Stimulated activated CD4-positive, alpha-beta T cell treated with anti-CD3 and anti-CD28 coated beads, Interleukin-4, amount 100 ng/mL, for 48 hours (primary cell): ENCODE results near the gene EFHD1.
"Not testable (repeated sequence)": the region's sequence is repeated elsewhere in the genome, so short reads cannot be mapped to it uniquely, and the experiment has no call there.

ENCODE experiments used
- DNase-seq, 2 donors: peaks; one replicate each; pipeline ENCODE4 v3.0.0-alpha.2; 2020; ENCODE audit warnings: low read depth in 2 of 2

The EFHD1 gene

DNA sequence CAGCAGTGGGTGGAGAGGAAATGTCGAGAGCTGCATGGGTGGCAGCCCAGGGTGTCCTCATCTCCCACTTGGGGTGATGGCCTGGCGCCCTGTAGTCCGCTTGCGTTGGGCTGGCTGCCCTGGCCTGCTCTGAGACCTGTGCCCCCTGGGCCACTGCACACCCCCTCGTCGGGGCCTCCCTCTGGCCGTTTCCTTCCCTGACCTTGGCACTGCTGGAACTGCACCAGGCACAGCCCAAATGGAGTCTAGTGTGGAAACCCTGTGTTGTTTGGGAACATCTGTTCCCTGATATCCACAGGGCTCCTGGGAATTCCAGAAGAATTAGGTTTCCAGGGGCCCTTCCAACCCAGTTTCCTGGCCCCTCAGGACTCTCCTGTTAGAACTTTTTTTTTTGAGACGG, 13.9 kb downstream of the EFHD1 start:
- no peak for DNase-seq

DNA sequence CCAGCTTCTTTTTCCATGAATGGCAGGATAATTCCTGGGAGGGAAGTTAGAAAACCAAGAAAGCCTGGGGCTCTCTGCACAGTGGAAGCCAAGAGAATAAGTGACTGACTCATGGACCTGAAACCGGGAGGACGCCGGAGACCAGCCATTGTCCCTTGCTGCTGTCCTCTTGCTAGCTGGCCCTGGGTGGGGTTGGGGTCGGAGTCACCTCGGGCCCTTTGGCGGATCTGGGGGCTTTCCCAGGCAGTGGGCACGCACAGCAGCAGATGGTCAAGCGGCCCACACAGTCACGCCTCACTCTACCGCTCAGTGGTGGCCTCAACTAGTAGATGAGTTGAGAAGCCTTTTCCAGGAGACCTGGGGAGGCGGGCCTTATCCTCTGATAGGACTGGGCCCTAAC, 15.6 kb downstream of the EFHD1 start:
- no peak for DNase-seq

DNA sequence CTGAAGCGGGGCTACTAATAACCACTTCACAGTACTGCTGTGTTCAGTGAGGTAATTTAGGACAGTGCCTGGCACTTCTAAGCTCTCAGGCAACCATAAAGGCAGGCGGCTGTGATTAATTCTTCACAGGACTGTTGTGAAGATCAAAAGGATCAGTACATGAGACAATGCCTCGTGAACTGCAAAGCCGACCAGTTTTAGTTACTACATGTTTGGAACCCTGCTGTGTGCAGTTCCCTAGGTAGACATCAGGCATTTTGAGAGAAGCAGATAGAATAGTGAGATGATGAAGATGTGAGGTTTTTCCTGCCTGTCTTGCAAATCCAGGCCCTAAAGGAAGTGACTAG, 19.1 kb downstream of the EFHD1 start:
- no peak for DNase-seq

DNA sequence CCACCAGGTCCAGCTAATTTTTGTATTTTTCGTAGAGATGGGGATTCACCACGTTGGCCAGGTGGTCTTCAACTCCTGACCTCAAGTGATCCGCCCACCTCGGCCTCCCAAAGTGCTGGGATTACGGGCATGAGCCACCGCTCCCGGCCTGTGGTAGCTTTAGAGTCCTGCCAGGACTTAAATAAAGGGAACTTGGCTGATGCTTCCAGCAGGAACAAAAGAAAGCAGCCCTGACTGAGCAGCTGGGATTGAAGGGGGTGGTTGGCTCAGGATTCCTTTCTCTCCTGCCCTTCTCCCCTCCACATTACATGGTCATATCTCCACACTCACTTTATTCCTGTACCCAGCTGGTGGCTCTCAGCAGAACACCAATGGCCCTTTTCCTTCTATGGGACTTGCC, 20.0 kb downstream of the EFHD1 start:
- no peak for DNase-seq

DNA sequence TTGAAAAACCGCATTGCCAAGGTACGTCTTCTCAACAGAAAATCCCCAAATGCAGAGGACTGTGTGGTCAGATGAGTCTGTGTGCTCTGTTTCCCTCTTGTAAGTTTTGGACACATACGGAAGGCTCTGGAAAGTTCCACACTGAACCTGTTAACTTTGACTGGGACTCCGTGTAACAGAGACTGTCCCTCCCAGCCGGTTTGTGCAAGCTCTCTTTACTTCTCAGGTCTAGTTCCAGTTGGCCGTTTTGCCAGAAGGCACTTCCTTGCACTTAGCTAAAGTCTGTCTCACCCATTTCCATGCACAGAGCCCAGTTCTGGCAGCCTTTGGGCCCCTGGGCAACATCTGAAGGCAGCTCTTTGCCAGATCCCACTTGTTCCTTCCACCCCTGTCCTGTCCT, 22.0 kb downstream of the EFHD1 start:
- no peak for DNase-seq

DNA sequence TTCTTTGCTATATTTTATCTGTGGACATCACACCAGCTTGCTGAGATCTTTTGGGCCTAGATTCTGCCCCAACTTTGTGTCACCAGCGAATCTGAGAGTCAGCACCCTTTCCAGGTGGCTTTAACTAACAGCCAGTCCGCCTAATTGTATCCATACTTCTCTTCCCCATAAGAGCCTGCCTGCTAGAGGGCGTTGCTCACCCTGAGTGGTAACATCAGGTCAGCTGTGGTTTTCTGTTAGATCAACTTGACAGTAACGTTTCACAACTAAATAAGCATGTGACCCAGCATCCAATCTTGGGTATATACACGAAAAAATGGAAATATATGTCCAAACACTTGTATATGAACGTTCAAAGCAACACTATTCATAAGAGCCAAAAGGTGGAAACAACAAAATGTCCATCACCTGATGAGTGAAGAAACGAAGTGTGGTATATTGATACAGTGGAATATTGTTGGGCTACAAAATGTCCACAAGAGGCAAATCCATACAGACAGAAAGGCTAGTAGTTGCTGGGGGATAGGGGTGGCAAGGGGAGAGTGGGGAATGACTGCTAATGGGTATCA, 24.9 kb downstream of the EFHD1 start:
- DNase-seq = no peak

DNA sequence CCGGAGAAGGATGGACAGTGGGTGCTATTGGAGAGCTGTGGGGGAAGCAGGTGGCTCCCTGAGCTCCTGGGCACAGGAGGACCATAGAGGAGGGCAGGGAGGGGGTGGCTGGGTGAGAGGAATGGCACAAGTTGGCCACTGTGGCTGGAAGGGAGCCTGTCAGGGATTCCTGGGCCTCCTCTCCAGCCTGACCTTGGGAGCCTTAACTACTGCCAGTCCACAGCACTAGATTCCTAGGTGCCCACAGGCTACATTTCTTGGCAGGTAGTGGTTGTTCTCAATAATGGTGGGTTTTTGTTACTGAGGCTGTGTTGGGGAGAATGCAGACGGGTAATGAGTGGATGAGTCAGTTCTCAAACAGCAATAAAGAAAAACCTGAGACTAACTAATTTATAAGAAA, 26.0 kb downstream of the EFHD1 start:
- no peak for DNase-seq

DNA sequence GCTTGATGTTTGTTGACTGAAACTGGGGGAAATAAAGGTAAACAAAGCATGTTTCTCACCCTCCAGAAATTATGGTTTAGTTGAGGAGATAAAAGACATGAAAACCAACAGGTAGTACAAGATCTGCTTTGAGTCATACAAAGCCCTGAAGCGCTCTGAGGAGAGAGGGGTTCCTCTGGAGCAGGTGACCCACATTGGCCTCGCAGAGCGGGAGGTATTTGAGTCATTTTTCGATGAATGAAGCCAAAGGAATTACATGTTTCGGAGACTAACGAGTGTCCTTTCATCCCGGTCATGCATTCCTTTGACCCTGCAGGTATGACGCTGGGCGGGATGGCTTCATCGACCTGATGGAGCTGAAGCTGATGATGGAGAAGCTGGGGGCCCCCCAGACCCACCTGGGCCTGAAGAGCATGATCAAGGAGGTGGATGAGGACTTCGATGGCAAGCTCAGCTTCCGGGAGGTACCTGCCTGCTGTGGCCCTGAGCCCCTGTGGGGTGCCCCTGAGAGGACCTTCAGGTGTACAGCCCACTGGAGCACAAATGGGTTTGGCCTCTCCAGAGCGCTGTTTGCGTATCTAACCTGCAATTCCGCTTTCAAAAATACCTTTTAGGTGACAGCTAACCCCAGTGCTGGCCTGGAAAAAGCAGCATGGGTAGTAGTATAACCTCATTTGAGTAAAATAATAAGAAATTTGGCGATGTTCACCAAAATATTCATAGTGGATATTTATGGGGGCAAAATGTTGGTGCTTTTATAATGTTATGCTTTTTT, 29.3 kb downstream of the EFHD1 start:
- DNase-seq = no peak

DNA sequence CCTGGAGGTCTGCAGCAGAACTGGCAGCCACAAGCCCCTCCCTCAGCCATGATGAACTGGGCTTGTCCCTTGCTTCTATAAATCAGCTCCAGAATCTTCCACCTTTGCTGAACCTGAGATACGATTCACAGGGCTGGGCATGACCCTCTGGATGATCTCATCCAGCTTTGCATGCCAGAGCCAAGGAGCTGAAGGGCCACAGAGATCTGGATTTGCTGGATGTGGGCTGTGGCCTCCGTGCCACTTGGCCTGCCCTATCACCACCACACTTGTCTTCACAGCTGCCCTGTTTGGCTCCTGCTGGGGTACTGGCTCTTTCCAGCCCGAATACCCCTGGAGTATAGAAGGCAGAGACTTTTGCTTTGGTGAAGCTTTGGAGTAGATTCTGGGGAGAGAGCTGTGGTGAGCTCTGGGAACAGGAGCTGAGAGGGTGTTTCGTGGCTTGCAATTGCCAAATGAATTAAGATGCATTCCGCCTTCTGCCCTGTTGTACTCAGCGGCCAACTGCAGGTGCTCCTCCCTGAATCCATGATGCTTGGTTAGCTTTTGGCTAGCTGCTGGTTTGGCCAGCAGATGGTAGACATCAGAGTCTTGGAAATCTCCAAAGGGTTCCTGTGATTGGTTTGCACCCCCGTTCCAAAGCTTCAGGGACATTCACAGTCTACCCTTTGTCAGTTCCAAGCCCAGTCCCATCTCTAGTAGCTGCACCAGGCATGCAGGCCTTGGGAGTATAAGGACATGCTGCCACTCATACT, 32.8 kb downstream of the EFHD1 start:
- no peak for DNase-seq

DNA sequence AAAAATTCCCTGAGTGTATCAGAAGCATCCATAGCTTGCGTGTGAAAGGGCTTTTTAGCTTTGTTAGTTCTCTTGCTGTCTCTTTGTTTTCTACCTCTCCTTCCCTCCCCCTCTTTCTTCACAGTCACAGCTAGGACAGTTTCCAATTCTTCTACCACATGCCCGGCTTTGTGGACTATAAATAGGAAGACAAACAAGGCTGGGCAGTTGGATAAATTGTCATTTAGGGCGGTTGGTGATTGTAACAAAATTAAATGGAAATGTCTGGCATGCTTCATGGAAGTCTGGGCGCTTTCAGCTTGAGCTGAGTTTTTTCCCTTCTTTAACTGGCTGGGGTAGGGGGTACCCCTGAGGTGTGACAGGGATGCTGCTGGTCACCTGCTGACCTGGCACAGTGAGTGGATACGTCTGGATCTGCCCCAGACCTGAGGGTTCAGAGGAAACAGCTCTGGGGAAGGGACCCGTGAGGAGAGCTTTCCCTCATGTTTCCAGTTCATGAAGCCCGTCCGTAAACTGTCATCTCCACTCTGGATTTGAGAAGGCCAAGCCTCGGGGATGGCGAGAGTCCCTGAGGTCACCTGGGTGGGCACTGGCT, 34.7 kb downstream of the EFHD1 start:
- no peak for DNase-seq

DNA sequence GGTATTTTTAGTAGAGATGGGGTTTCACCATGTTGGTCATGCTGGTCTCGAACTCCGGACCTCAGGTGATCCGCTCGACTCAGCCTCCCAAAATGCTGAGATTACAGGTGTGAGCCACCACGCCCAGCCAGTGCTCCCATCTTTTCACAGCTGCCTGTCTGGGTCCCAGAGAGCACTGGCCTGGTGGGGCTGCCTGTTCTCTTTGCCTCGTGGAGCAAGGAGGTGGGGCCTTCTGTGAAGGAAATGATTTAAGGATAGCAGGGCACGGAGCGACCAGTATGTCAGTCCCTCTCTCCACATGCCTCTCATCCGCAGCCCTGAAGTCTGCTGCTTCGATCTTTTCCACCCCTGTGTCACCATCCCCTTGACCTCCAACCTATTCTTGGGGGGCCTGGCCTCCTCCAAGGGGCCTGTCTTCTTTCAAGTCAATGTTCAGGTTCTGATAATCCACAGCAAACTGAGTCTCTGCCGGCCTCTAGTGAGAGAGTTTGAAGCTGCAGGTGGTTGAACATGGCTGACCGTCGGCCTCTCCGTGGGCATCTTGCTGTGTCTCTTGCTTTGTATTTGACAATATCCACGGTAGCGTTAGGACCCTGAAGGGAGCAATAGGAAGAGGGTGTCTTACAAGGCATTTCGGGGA, 35.5 kb downstream of the EFHD1 start:
- no peak for DNase-seq

DNA sequence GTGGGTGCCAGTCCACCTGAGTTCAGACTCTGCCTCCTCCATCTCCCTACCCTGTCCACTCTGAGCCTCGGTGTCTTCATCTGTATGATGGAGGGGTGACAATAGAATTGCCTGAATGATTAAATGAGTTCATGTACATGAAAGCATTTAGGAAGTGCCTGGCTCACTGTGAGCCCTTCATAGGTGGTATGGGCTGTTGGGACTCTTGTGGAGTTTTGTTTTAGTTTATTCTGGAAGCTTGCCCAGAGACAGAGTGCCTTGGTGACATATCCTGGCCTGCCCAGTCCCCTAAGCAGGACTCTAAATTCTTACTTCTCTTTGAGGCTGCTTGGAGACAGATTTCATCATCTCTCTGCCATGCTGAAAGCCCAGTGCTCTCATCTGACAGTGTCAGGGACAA, 39.2 kb downstream of the EFHD1 start:
- no peak for DNase-seq

DNA sequence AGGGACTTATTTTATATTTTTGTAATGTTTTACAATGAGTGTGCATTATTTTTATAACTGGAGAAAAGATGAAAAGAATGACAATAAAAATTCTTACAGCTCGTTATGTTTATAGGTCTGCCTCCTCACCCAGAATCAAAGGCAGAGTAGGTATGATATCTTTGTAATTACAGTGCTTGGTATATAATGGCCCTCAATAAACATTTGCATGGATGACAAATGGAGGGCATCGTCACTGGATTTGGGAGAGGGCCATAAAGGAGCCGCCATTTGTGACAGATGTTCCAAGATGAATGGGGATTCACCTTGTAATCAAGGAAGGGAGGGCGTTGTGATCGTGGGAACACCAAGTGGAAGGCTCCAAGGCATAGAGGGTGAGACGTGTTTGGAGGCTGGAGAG, 41.1 kb downstream of the EFHD1 start:
- DNase-seq = no peak

DNA sequence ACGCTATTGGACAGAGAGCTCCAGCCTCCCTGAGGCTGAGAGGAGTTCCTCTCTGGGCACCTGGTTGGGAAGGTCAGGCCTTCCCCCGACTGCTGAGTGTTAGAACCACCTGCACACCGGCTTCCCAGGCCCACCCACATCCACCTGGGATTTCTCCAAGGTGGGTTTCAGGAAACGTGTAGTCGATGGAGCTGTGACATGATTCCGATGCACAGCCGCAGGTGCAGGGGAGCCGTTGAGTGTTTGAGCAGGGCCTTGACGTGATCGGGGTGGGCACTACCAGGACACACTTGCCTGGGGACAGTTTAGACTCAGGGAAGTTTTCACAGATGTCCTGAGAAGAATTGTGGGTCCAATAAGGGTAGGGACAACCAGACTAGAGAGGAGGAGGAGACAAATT, 42.0 kb downstream of the EFHD1 start:
- no peak for DNase-seq

DNA sequence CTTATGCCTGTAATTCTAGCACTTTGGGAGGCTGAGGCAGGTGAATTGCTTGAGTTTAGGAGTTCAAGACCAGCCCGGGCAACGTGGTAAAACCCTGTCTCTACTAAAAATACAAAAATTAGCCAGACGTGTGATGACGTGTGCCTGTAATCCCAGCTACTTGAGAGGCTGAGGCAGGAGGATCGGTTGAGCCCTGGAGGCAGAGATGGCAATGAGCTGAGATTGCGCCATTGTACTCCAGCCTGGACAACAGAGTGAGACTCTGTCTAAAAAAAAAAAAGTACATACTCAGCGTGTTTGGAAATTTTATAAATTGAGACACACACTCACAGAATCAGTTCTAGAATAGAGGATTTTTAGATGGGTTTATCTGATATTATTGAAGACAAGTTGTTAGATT, 46.6 kb downstream of the EFHD1 start:
- DNase-seq = no peak

DNA sequence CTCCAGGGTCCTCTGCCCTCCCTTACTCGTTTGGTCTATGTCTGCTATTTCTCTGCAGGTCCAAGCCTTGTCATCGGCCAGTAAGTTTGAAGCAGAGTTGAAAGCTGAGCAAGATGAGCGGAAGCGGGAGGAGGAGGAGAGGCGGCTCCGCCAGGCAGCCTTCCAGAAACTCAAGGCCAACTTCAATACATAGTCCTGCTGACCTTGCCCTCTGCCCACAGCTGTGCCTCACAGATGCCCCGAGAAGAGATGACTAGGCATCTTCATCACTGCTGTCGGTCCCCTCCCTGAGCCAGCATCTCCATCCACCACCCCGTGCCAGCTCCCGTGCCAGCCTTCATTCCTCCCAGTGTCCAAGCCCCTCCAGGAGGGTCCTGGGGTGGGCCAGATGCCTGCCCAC, 48.1 kb downstream of the EFHD1 start:
- DNase-seq = no peak

DNA sequence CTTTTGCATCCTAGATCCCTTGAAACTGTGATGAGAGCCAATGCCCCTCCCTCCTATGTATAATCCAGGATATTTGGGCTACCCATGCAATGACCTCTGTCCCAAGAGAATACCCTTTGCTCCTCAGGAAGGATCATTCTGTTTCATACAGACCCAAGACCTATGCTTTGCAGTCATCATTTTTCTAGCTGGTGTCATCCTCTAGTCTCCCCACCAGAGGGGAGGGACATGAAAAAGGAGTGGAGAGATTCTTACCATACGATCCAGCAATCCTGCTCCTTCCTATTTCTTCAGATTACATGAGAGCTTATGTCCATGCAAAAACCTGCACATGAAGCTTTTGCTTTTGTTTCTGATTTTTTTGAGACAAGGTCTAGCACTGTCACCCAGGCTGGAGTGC, 50.0 kb downstream of the EFHD1 start:
- no peak for DNase-seq

DNA sequence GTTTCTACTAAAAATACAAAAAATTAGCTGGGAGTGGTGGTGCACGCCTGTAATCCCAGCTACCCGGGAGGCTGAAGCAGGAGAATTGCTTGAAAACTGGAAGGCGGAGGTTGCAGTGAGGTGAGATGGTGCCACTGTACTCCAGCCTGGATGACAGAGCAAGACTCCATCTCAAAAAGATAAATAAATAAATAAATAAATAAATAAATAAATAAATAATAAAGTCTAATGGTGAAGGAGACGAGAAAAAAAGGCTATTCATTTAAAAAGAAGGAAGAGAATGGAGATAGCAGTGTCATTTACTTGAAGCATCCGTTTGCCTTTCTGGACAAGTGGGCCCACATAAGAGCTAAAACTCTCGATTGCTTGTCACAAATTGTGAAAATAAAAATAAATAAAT, 52.0 kb downstream of the EFHD1 start:
- not testable (repeated sequence) for DNase-seq

DNA sequence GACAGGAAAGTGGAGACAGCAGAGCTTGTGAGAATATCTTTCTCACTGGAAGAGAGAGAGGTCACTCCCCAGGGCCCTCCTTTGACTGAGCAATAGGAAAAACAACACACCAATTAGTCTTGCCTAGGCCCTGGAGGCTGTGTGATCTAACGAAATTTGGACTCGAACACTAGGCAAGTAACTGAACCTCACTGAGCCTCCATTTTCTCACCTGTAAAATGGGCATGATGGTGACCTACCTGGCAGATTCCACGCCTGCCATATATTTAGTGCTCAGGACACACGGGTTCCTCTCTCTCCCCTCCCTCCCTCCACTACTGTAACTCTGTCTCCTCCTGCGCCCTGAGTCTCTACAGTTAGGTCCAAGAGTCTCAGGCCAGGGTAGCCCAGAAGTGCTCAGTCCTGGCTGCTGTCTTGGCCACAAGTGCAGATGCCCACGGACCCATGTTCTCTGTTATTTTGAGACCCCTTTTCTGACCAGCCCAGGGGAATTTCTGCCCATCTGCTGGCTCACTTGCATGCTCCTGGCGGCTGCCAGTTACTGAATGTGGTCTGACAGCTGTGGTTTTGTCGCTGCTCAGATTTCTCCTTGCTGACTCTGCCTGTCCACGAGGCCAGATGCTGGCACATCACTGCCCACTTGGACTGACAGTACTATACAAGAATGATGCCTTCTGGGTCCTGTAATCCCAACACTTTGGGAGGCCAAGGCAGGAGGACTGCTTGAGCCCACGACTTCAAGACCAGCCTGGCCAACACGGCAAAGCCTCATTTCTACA, 54.2 kb downstream of the EFHD1 start:
- DNase-seq = no peak

DNA sequence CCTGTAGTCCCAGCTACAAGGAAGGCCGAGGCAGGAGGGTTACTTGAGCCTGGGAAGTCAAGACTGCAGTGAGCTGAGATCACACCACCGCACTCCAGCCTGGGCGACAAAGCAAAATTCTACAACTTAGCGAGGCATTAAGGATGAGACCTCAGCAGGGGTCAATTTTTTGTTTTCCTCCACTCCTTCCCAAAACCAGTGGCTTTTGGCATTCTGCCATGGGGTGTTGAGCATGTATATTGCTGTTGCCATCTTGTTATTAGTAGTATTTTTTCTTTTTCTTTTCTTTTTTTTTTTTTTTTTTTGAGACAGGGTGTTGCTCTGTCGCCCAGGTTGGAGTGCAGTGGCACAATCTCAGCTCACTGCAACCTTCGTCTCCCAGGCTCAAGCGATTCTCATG, 54.8 kb downstream of the EFHD1 start:
- DNase-seq = no peak

DNA sequence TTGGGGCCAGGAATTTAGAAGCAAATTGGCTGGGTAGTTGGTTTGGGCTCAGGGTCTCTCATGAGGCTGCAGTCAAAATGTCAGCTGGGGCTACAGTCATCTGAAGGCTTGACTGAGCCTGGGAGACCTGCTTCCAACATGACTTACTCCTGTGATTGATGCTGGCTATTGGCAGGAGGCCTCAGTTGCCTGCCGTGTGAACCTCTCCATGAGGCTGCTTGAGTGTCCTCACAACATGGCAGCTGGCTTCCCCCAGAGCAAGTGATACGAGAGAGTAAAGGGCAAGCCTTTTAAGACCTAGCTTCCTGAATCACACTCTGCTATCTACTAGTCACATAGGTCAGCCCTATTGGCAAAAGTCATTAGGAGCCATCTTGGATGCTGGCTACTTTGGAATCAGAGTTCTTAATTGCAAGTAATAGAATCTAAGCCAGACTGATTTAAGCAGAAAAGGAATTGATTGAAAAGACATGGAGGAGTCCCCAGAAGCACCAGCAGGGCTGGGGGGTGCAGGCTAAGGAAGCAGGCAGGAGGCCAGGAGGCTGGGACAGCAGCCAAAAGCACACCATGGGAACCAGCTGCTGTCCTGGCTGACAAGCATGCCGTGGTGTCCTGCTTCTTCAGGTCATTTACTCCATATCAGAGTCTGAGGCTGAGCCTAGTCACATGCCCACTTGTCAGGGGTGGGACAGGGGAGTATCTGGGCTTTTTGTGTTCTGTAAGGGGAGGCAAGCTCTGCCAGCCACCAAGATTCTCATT, 55.9 kb downstream of the EFHD1 start:
- no peak for DNase-seq
